PC-9 (cell line): ENCODE results near the gene MRPS14.

Source experiments
- CTCF ChIP-seq: fragments of 200-600 bp; sonication (generic); conservative IDR thresholded peaks from 2 replicates; pipeline ENCODE4 v1.6.1; 2017; ENCODE audit warnings: mixed run types, antibody characterized with exemption, mild to moderate bottlenecking, moderate library complexity
- EZH2 ChIP-seq: fragments of 200-600 bp; sonication (generic); IDR thresholded peaks from 2 replicates; pipeline ENCODE4 v1.8.0; 2017; ENCODE audit warnings: antibody characterized with exemption, low read depth

GRCh38 chr1:174968750-174969244 lies 54.4 kb downstream of the MRPS14 start:
- TF ChIP-seq CTCF (no peak), EZH2 (no peak)
